Measurements from ENCODE around the gene RNASE7. TPM values are rescaled to one million over a fixed set of nuclear protein-coding genes. Genes with fewer than 3 reads are reported as not detected.

Gene RNASE7
- total RNA-seq, 2 experiments from 2014 or later, result not detected

DNA sequence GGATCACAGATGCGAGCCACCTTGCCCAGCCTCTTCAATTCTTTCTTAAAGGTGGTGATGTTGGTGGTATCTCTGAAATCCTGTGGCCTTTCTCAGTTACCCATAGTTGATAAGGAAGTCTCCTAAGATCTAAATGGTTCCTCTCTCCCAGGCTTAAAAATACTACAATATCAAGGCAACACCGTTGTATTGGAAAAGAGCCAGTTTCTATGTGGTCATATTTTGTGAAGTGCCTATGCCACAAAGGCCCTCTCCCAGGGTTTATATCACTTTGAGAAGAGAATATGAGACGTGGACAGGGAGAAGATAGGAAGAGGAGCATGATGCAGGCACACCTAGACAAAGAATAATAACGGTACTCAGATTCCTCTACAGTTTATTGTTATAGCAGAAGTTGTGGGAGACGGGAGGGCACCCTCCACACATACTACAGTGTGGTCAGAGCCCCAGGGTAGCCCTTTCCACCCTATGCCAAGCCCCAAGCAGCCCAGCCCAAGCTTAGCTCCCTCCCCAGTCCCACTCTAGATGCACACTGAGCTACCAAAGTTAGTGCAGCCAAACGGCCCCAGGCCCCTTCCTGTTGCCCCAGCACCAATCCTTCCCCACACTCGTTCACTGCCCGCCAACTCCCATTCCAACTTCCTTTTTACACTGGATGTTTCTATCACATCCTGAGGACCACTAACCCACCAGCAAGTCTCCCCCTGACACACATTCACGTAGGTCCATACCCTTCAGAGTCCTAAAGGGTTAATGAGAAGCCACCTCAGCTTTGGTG, 25.6 kb upstream of the RNASE7 start:
- BruUV-seq (replicated peaks), result no TSS peak
- no peak for TF ChIP-seq EZH2phosphoT487 (IDR thresholded peaks at IDR 0.05; ENCODE audit: borderline replicate concordance, low read depth, low read length)
- TF ChIP-seq, protein P1, sequence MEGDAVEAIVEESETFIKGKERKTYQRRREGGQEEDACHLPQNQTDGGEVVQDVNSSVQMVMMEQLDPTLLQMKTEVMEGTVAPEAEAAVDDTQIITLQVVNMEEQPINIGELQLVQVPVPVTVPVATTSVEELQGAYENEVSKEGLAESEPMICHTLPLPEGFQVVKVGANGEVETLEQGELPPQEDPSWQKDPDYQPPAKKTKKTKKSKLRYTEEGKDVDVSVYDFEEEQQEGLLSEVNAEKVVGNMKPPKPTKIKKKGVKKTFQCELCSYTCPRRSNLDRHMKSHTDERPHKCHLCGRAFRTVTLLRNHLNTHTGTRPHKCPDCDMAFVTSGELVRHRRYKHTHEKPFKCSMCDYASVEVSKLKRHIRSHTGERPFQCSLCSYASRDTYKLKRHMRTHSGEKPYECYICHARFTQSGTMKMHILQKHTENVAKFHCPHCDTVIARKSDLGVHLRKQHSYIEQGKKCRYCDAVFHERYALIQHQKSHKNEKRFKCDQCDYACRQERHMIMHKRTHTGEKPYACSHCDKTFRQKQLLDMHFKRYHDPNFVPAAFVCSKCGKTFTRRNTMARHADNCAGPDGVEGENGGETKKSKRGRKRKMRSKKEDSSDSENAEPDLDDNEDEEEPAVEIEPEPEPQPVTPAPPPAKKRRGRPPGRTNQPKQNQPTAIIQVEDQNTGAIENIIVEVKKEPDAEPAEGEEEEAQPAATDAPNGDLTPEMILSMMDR (conservative IDR thresholded peaks at IDR 0.05; ENCODE audit: low read length), result no peak
- Histone ChIP-seq H4K20me1 (ENCODE audit: insufficient read depth, low read length) (no peaks in the 10 kb centered on the region), H3K4me2 (ENCODE audit: low read length) (no peak overlapping the region), H3K4me3 (ENCODE audit: low read depth, low read length, poor library complexity, severe bottlenecking) (no peak overlapping the region), H3K4me1 (ENCODE audit: insufficient read depth, low read length, poor library complexity, severe bottlenecking) (no peaks in the 10 kb centered on the region), H3K9me2 (ENCODE audit: insufficient read depth, low read length) (no peaks in the 10 kb centered on the region), H2AFZ (ENCODE audit: low read length) (no peak overlapping the region), H3K79me2 (ENCODE audit: insufficient read depth, low read depth, low read length) (no peaks in the 10 kb centered on the region), H3K9me3 (ENCODE audit: low read length) (no peaks in the 10 kb centered on the region), H3K36me3 (ENCODE audit: insufficient read depth, low read length) (no peaks in the 10 kb centered on the region), H3K27ac (ENCODE audit: low read depth, low read length, poor library complexity, severe bottlenecking) (no peak overlapping the region)
- ChIA-PET CTCF (ENCODE audit: unreplicated experiment) (interaction anchor here (2.8 kb wide), 1 partner anchor 15 kb away, joined by 10 read pairs; no protein-coding TSS in a partner anchor), POLR2A (interaction anchor here (0.6 kb wide), 1 partner anchor 399 kb away, joined by 3 read pairs; no protein-coding TSS in a partner anchor)
- DNase-seq (ENCODE audit: low spot score), result no peak
- intact Hi-C loops (cut with micrococcal nuclease; ENCODE audit: unreplicated experiment), result no loop called here

DNA sequence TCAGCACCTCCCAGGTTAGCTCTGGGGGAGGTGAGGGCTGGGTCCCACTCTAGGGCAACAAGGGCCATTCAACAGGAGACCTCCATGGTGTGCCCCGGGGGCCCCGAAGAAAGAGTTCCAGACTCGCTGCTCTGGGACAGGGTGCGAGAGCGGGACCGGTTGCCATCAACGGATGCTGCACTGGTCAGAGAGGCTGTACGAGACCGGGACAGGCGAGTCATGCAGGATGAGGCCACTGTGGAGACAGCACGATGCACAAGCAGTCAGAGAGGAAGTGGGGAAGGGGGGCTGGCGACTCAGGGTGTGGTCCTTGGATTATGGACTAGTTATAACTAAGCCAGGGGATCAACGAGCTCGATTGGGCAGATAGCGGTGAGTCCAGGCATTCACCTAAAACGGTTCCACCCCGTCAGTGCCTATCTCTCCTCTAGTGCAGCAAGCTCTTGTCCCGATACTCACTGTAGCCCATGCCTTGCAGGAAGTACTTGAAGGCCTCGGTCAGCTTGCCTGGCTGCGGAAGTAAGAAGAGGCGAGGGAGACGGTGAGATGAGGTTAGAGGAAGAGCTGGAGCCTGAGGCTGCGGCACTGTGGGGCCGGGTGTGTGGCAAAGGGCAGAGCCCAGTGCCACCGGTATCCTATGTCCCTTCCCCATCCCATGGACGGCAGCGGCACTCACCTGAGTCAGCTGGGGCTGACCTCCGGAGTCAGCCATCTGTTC, 24.5 kb upstream of the RNASE7 start:
- Histone ChIP-seq H3K9me2 (ENCODE audit: insufficient read depth, low read length) (no peaks in the 10 kb centered on the region), H3K9me3 (ENCODE audit: low read length) (no peaks in the 10 kb centered on the region), H3K4me2 (ENCODE audit: low read length) (no peak overlapping the region), H3K4me3 (ENCODE audit: low read depth, low read length, poor library complexity, severe bottlenecking) (no peak overlapping the region), H3K36me3 (ENCODE audit: insufficient read depth, low read length) (no peaks in the 10 kb centered on the region), H2AFZ (ENCODE audit: low read length) (no peak overlapping the region), H4K20me1 (ENCODE audit: insufficient read depth, low read length) (no peaks in the 10 kb centered on the region), H3K4me1 (ENCODE audit: insufficient read depth, low read length, poor library complexity, severe bottlenecking) (no peaks in the 10 kb centered on the region), H3K27ac (ENCODE audit: low read depth, low read length, poor library complexity, severe bottlenecking) (no peak overlapping the region), H3K79me2 (ENCODE audit: insufficient read depth, low read depth, low read length) (no peaks in the 10 kb centered on the region)
- CTCF ChIA-PET (ENCODE audit: unreplicated experiment), result no interaction called here
- intact Hi-C loops (cut with micrococcal nuclease; ENCODE audit: unreplicated experiment), result no loop called here
- no peak for DNase-seq (ENCODE audit: low spot score)
- POLR2A ChIA-PET, result interaction anchor here (0.6 kb wide), 1 partner anchor 1169 kb away, joined by 3 read pairs; no protein-coding TSS in a partner anchor
- no TSS peak for BruUV-seq (replicated peaks)
- TF ChIP-seq EZH2phosphoT487 (IDR thresholded peaks at IDR 0.05; ENCODE audit: borderline replicate concordance, low read depth, low read length), result no peak
- TF ChIP-seq, protein P1 (conservative IDR thresholded peaks at IDR 0.05; ENCODE audit: low read length), result no peak

Data from OCI-LY7 (cell line).